ENCODE measurements around the gene ETS1.

Gene ETS1

GRCh38 chr11:128482512-128483191 lies 104.7 kb downstream of the ETS1 start:
- no peak for DNase-seq (ENCODE audit: low read depth in 2 of 2)

- DNase-seq (ENCODE audit: low read depth in 2 of 2): no peak
Observed at GRCh38 chr11:128482092-128482491, 105.3 kb downstream of the ETS1 start.

DNA sequence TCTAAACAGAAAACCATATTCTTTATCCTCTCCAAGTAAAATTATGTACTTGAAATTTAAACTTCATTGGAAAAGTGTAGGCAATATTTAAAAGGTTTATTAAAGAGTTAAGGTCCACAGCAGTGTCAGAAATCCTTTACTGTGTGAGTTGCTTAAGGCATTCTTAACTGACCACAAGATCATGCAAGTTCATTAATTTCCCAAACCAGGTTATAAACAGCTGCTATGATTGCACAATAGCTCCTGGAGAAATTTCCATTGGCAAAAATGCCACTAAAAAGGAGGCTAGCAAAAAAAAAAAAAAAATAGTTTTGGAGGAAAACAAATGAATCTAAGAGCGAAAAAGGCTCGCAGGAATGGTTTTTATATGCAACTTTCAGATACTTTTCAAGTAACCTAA lies 106.2 kb downstream of the ETS1 start:
- no peak for DNase-seq (ENCODE audit: low read depth in 2 of 2)

DNA sequence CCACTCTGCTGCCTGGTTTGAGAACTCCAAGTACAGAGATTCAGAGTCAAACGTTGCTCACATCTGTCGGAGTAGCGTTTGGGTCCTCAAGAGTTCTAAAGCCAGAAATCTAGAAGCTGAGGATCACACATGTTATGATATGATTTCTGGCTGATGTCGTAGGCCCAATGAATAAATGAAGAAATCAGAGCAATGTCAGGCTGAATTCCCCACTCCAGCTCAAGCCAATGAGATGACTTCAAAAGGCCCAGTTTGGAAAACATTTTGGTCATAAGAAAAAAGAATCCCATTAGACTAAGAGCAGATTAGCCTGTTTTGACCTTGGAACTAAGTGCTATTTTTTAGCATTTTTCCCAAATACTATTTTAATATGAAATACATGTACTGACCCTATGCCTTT lies 106.7 kb downstream of the ETS1 start:
- DNase-seq (ENCODE audit: low read depth in 2 of 2): no peak

GRCh38 chr11:128480066-128480465 lies 107.3 kb downstream of the ETS1 start:
- DNase-seq (ENCODE audit: low read depth in 2 of 2): no peak

DNA sequence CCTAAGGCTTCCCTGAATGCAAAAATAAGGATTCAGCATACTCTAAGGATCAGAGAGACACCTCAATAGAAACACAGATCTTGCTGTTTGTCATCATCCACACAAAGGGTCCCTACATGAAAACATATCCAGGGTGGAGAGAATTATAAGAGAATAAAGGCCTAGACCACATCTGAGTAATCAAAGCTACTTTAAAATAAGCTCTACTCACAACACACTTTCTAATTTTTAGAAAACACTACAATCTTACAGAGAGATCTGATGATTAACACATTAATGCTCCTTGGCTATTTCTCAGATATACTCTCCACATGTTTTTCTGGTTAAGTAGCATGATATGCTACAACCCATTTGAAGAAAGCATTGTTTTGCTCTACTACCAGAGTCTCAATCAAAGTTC lies 108.2 kb downstream of the ETS1 start:
- no peak for DNase-seq (ENCODE audit: low read depth in 2 of 2)

DNA sequence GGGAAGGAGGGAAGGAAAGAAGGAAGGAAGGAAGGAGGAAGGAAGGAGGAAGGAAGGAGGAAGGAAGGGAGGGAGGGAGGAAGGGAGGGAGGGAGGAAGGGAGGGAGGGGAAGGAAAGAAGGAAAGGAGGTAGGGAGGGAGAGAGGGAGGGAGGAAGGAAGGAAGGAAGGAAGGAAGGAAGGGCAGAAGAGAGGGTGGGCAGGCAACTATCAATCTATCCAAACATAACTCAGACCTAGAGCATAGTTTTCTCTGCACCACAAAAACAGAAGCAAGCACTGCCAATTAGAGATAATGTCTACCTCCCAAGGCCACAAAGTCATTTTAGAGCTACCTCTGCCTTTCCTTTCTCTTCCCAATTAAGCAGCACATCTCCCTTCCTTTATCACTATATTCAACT lies 109.1 kb downstream of the ETS1 start:
- no peak for DNase-seq (ENCODE audit: low read depth in 2 of 2)

DNA sequence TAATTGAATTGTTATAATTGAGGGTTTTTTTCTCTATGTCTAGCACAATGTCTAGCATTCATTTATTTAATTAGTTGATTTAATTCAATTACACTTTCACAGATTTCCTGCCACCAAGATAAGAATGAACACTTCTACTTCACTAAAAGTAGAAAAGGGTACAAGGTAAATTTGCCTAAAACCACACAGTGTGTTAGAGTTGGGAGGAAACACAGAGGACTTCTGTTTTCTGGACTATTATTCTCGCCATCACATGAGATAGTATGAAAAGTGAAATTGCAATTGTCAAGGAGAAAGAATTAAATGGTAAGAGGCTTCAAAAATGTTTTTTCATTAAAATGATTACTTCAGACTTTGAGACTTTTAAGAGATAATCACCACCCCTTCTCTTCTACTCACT lies 109.5 kb downstream of the ETS1 start:
- DNase-seq (ENCODE audit: low read depth in 2 of 2): no peak

GRCh38 chr11:128477278-128477677 lies 110.1 kb downstream of the ETS1 start:
- no peak for DNase-seq (ENCODE audit: low read depth in 2 of 2)

GRCh38 chr11:128476729-128477128 lies 110.6 kb downstream of the ETS1 start:
- DNase-seq (ENCODE audit: low read depth in 2 of 2): peak in 1 of 2 donors; percentile 62

DNA sequence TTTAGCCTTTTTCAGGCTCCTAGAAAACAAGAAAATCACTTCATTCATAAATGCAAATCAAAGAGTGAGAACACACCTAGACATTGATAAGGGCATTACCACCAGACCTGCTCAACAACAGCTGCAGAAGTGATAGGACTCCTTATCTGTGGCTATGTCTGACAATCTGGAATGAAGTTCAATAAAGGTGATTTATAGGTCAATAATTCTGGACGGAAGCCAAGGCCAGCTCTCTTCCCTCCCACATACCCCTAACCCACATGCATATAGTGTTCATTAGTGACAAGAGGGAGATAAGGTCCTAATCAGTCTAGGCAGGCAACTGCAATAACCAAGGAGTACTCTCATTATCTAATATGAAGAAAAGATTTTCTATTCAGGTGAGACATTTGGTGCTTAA lies 111.3 kb downstream of the ETS1 start:
- no peak for DNase-seq (ENCODE audit: low read depth in 2 of 2)

DNA sequence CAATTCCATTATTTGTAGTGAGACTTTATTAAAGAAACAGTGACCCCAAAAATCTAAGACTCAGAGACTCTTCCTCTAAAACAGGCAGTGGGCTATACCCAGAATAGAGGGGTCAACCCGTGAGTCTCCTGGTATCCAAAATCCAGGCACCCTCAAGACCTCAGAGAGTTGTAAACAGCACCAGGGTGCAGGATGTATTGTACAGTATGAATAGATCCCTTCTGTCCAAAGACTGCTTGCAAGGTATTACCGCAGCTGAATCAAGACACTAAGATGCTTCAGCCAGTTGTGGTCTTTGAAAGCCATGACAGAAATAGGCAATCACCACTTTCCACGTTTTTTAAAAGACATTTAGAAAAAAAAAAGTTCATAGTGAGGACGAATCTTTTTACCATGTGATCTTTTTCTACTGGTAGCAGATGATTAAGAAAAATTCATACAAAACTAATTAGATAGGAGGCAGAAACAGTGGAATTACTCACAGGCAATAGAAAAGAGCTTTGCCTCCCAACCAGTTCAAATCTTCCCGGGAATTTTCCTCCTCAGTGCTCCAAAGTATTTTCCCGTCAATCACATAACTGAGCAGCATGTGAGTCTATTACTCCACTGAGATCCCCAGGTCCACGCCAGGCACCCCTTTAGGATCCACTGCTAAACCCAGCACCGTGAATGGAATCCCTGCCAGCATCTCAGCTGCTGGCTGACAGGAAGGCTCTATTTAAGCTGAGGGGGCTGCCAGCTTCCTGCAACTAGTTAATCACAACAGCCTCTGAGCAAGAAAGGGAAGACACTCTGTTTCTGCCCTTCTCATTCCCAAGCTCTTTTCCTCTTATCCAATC lies 113.1 kb downstream of the ETS1 start:
- DNase-seq (ENCODE audit: low read depth in 2 of 2): no peak

DNA sequence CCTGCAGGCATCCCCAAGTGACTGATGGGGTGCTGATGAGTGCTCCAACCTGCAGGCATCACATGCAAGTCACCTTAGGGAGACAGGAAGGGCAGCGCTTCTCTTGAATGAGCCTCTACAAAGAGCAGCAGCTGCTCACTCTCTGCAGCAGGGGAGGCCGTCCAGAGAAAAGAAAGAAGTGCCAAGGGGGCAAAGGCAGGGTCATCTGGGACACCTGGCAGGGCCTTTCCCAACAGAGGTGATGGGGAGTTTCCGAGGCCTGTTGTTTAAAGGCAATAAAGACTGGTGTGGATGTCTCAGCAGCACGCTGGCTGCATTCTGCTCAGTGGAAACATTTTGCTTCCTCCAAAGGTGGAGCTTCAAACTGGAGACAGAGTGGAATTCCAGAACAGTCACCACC lies 113.7 kb downstream of the ETS1 start:
- DNase-seq (ENCODE audit: low read depth in 2 of 2): no peak

- DNase-seq (ENCODE audit: low read depth in 2 of 2): peak in 1 of 2 donors; percentile 56
Observed at GRCh38 chr11:128472128-128473089, 114.9 kb downstream of the ETS1 start.

DNA sequence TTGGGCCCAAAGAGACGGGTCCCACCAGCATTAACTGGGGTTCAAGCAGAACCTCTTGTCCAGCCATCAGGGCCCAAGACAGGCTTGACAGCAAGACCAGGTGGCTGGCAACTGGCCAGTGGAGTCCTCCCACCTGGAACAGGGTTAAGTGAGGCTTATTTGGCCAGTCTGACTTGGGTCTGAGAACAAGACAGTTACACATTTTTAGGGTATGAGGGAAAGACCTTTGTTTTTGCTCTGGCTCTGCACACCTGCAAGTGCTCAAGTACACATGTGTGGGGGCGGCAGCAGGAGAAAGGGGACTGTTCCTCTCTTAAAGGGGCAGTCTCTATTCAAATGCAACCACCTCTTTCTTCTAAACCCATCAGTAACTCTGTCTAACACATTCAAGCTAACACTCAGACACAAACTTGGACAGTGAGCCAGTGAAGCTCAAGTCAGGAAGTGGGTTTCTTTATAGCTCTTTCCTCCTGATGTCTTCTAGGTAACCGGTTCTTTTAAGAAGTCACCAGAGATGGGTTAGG lies 116.2 kb downstream of the ETS1 start:
- no peak for DNase-seq (ENCODE audit: low read depth in 2 of 2)

DNA sequence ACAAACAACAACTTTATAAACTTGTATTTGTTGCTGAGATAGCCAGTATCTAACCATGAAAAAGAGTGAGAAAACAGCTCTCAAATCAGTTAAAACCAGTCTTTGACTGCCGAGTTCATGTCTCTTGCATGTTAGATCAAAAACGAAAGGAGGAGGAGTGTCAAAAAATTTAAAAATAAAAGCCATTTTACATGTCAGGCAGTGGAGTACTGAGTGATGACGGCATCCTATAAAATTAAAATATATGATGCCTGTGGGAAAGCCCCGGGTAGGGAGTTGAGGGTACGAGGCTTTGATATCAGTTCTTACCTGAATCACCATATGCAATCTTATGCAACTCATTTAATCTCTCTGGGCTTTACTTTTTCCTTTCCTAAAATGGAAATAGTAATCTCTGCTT lies 117.3 kb downstream of the ETS1 start:
- DNase-seq (ENCODE audit: low read depth in 2 of 2): no peak

DNA sequence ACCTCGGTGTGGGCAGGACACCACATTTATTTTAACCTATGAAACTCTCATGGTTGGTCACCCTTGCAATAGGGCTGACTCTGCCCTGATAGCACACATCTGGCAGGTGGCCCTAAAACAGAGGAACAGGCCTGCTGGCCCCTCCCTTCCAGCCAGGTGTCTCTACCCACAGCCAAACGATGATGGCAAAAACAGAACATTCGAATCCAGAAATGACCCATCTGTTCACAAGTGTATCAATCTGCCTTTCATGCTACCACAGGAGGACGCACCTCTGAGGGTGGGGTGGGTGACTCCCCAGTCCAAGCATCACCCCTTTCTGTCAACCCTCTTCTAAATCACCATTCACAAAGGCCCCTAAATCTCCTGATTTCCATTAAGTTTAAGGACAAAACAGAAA lies 118.1 kb downstream of the ETS1 start:
- DNase-seq (ENCODE audit: low read depth in 2 of 2): no peak

GRCh38 chr11:128468111-128468510 lies 119.2 kb downstream of the ETS1 start:
- no peak for DNase-seq (ENCODE audit: low read depth in 2 of 2)

DNA sequence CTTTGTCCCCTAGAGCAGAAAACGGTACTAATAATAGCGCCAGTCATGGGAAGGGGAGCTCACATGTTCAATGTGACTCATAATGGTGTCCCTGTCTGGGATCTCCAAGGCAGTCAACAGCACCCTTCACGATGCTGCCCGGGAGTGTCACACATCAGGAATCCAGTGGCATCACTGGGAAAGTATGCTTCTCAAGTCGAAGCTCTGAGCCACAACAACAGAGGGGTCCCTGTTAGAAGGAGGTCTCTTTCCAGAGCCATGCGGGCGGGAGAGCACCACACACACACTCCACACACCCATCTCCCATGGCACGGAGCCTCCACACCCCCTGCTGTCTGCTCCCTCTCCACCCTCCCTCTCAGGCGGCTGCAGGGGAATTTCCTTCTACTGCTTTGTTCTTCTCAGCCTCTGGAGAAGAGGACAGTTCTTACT lies 119.7 kb downstream of the ETS1 start:
- no peak for DNase-seq (ENCODE audit: low read depth in 2 of 2)

- DNase-seq (ENCODE audit: low read depth in 2 of 2): no peak
Observed at GRCh38 chr11:128467041-128467440, 120.3 kb downstream of the ETS1 start.

DNA sequence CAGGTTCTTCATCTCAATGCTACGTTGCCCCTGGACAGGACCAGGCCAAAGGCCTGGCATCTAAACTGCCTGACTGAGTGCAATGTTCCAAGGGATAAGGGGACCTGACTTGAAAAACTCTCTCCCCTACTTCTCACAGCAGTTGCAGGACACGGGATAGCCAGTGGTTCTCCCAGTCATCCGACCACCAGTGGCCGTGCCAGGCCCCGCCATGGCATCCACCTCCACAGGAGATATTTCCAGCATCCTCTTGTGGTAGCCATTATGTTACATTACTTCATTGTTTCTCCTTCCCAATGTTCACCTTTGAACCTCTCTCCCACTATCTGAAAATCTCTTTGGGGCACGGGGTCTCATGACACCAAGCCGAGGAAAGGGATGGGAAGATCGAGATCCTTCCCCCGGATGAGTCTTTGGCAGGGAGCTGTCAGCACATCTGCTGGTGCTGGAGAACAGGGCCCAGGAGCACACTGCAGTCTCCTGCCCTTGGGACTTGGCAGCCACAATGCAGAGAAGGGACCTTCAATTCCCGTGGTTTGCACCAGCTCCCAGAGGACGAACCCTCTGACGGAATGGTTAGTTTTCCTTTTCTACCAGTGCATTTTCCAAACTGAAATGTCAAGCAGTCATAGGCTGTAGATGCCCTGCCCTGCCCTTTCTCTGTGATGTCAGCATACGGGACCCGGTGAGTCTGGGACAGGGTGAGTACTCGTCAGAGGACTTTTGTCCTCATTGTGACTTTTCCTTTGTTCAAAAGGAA lies 121.2 kb downstream of the ETS1 start:
- no peak for DNase-seq (ENCODE audit: low read depth in 2 of 2)
